Heart left ventricle (tissue), 13 donors: ENCODE data around the gene C11orf65.

Experiments used
- POLR2A ChIP-seq, 2 donors: fragments of 450-650 bp; IDR thresholded peaks; one replicate each; pipeline ENCODE4 v1.6.1; 2017; ENCODE audit warnings: antibody characterized with exemption in 2 of 2, mild to moderate bottlenecking in 2 of 2, moderate library complexity in 2 of 2
- TF ChIP-seq, protein P1 (sequence below), 12 donors: fragments of 200-600 bp; sonication (generic) in 4 of 12; IDR thresholded peaks; one replicate each; pipeline versions ENCODE4 v1.5.0 to v1.8.0; 2018 to 2022; ENCODE audit warnings: antibody characterized with exemption in 12 of 12, mild to moderate bottlenecking in 5 of 12
- donor health status: ischemic (EF 13 %, LVEDD 7.1; RV severe dilation, severe dysfunction).
- donor health status: DM: no; HTN: yes; CAD: no.
- donor health status: DM: no; HTN: no; CAD: no.
- donor health status: ischemic (EF 25% LVEDD 6.9; RV normal size, moderate dysfunction).
- donor health status: ischemic (EF 25% LVEDD 5.7; RV mildly dilated, moderate dysfunction).
- donor health status: ischemic (EF 35%, LVEDD 5.7; RV mildly dilated, moderate dysfunction).
- donor health status: nonischemic (EF 11% LVEDD 7.7; RV severe dilation, severe dysfunction).
- donor health status: DM: yes; HTN: yes; CAD: no.
- donor health status: PGD.
- donor health status: ischemic (EF 29% LVEDD 5.4; RV normal size, mild dysfunction).
- donor health status: nonischemic (EF 23%, LVEDD 6.1; RV moderate dilation, normal function).

DNA sequence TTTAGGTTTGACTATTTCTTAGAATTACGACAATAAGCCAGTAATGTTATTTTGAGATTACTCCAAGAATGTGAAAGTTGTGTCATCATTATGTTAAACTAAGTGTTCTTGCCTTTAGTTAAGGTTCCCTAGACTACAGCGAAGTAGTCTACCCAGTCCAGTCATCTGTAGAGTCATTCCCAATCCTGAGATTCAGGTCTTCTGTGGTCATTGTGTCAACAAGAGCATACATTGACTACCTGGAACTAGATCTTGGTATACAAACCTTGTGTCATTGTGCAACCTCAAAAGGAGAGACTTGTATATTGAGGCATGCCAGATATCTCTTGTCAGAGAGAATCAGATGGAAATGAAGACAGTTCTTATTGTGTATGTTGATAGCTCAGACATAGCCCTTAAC is 128.6 kb downstream of the C11orf65 start:
- TF ChIP-seq, protein P1, sequence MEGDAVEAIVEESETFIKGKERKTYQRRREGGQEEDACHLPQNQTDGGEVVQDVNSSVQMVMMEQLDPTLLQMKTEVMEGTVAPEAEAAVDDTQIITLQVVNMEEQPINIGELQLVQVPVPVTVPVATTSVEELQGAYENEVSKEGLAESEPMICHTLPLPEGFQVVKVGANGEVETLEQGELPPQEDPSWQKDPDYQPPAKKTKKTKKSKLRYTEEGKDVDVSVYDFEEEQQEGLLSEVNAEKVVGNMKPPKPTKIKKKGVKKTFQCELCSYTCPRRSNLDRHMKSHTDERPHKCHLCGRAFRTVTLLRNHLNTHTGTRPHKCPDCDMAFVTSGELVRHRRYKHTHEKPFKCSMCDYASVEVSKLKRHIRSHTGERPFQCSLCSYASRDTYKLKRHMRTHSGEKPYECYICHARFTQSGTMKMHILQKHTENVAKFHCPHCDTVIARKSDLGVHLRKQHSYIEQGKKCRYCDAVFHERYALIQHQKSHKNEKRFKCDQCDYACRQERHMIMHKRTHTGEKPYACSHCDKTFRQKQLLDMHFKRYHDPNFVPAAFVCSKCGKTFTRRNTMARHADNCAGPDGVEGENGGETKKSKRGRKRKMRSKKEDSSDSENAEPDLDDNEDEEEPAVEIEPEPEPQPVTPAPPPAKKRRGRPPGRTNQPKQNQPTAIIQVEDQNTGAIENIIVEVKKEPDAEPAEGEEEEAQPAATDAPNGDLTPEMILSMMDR (IDR thresholded peaks at IDR 0.05) = no peak
- TF ChIP-seq POLR2A (IDR thresholded peaks at IDR 0.05) = no peak
